Endodermal cell (in vitro differentiated cells): ENCODE results near the gene SH3BP4. TPM values are rescaled to one million over a fixed set of nuclear protein-coding genes. Genes with fewer than 3 reads are reported as not detected.

Source experiments
- DNase-seq: peaks from one replicate; pipeline ENCODE4 v3.0.0-alpha.2; 2017
- H3K27ac ChIP-seq: 2 replicates; pipeline ENCODE4 v1.5.1; 2013; ENCODE audit warnings: mild to moderate bottlenecking, low read depth, low read length, moderate library complexity
- H3K27me3 ChIP-seq: 2 replicates; pipeline ENCODE4 v1.6.1; 2013; ENCODE audit warnings: mild to moderate bottlenecking, low read length, moderate library complexity; ENCODE audit not compliant: insufficient read depth, control insufficient read depth, poor library complexity, severe bottlenecking
- H3K36me3 ChIP-seq: 2 replicates; pipeline ENCODE4 v1.7.0; 2013; ENCODE audit warnings: mild to moderate bottlenecking, low read length, moderate library complexity; ENCODE audit not compliant: control insufficient read depth, insufficient read depth
- H3K4me1 ChIP-seq: one replicate; pipeline ENCODE4 v1.7.0; 2013; ENCODE audit warnings: low read length; ENCODE audit not compliant: control insufficient read depth, insufficient read depth
- H3K4me3 ChIP-seq: 2 replicates; pipeline ENCODE4 v1.5.1; 2013; ENCODE audit warnings: mild to moderate bottlenecking, low read length, moderate library complexity
- H3K9ac ChIP-seq: 2 replicates; pipeline ENCODE4 v1.6.1; 2013; ENCODE audit warnings: mild to moderate bottlenecking, low read length, moderate library complexity; ENCODE audit not compliant: poor library complexity, severe bottlenecking; ENCODE audit errors: extremely low read depth
- H3K9me3 ChIP-seq: 2 replicates; pipeline ENCODE4 v1.6.1; 2013; ENCODE audit warnings: mild to moderate bottlenecking, low read length, moderate library complexity; ENCODE audit not compliant: control insufficient read depth
- H3K27ac Mint-ChIP-seq: 2 replicates; pipeline ENCODE4 v1.8.0; 2020; ENCODE audit warnings: mixed read lengths
- H3K27me3 Mint-ChIP-seq: 2 replicates; pipeline ENCODE4 v1.8.0; 2021; ENCODE audit warnings: mild to moderate bottlenecking, mixed read lengths; ENCODE audit not compliant: insufficient read depth
- H3K36me3 Mint-ChIP-seq: 2 replicates; pipeline ENCODE4 v1.8.0; 2020; ENCODE audit warnings: low read depth, mixed read lengths
- H3K4me1 Mint-ChIP-seq: 2 replicates; pipeline ENCODE4 v1.8.0; 2020; ENCODE audit warnings: mixed read lengths
- H3K4me3 Mint-ChIP-seq: 2 replicates; pipeline ENCODE4 v1.8.0; 2020; ENCODE audit warnings: mild to moderate bottlenecking, moderate library complexity, mixed read lengths
- H3K9me3 Mint-ChIP-seq: 2 replicates; pipeline ENCODE4 v1.8.0; 2020; ENCODE audit warnings: mild to moderate bottlenecking, mixed read lengths
- WGBS, 2 experiments: methylation state at CpG; one replicate each; pipeline versions ENCODE4 v1.1.5 to v1.1.7; 2013; ENCODE audit warnings: missing lambda C conversion rate in 2 of 2, mixed read lengths in 1 of 2; ENCODE audit not compliant: insufficient coverage in 1 of 2, insufficient read length in 1 of 2; 5-methylcytosine and 5-hydroxymethylcytosine counted together
- total RNA-seq, 2 donors: library from RNA; stranded (reverse); fragmentation: NEBNext Ultra II Directional in 1 of 2; extraction: Animal tissue kit (Norgen Biotek cat#: 25700) in 1 of 2; gene quantifications; 2 replicates in 1 of 2; 3 replicates in 1 of 2; pipeline ENCODE4 v1.2.1, GENCODE V29; 2021
- TF ChIP-seq, protein P1 (sequence below): fragments of 200-600 bp; sonication (generic); conservative IDR thresholded peaks from 2 replicates; pipeline ENCODE4 v1.5.0; 2021; ENCODE audit warnings: antibody characterized with exemption, mild to moderate bottlenecking

Gene SH3BP4
- total RNA-seq, 2 donors from 2014 or later, result 49.1 to 53.4 TPM

DNA sequence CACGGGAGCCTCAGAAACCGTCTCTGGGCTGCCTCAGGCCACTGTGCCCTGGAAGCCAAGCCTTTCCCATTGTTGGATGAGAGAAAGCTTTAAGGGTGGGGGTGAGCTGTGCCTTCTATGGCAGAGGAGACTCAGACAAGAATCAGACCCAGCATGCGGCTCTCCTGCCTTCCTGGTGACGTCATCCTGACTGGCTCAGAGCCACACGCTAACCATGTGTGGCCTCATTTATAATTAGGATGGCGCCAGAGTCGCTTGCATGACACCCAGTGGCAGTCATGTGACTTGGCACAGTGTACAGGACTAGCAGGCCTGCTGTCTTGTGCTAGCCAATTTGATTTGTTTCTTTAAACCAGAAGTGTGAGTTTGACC, 99.1 kb downstream of the SH3BP4 start:
- no peaks in the 10 kb centered on the region for H3K9me3 Mint-ChIP-seq
- WGBS, 2 experiments, result 82 to 95% methylated on average over 5 to 7 of the region's 7 CpGs
- H3K4me1 Mint-ChIP-seq, result no peaks in the 10 kb centered on the region
- H3K4me3 Mint-ChIP-seq, result no peak overlapping the region
- Histone ChIP-seq H3K4me3 (no peak overlapping the region), H3K4me1 (no peaks in the 10 kb centered on the region), H3K27ac (peak overlapping the region; percentile 68), H3K27me3 (no peaks in the 10 kb centered on the region), H3K36me3 (peaks cover 66% of the 10 kb centered on the region), H3K9ac (no peak overlapping the region), H3K9me3 (no peaks in the 10 kb centered on the region)
- TF ChIP-seq, protein P1, sequence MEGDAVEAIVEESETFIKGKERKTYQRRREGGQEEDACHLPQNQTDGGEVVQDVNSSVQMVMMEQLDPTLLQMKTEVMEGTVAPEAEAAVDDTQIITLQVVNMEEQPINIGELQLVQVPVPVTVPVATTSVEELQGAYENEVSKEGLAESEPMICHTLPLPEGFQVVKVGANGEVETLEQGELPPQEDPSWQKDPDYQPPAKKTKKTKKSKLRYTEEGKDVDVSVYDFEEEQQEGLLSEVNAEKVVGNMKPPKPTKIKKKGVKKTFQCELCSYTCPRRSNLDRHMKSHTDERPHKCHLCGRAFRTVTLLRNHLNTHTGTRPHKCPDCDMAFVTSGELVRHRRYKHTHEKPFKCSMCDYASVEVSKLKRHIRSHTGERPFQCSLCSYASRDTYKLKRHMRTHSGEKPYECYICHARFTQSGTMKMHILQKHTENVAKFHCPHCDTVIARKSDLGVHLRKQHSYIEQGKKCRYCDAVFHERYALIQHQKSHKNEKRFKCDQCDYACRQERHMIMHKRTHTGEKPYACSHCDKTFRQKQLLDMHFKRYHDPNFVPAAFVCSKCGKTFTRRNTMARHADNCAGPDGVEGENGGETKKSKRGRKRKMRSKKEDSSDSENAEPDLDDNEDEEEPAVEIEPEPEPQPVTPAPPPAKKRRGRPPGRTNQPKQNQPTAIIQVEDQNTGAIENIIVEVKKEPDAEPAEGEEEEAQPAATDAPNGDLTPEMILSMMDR, result no peak
- peak; percentile 49 for DNase-seq
- no peaks in the 10 kb centered on the region for H3K27me3 Mint-ChIP-seq
- peaks cover 72% of the 10 kb centered on the region for H3K36me3 Mint-ChIP-seq
- peak overlapping the region; percentile 17 for H3K27ac Mint-ChIP-seq

DNA sequence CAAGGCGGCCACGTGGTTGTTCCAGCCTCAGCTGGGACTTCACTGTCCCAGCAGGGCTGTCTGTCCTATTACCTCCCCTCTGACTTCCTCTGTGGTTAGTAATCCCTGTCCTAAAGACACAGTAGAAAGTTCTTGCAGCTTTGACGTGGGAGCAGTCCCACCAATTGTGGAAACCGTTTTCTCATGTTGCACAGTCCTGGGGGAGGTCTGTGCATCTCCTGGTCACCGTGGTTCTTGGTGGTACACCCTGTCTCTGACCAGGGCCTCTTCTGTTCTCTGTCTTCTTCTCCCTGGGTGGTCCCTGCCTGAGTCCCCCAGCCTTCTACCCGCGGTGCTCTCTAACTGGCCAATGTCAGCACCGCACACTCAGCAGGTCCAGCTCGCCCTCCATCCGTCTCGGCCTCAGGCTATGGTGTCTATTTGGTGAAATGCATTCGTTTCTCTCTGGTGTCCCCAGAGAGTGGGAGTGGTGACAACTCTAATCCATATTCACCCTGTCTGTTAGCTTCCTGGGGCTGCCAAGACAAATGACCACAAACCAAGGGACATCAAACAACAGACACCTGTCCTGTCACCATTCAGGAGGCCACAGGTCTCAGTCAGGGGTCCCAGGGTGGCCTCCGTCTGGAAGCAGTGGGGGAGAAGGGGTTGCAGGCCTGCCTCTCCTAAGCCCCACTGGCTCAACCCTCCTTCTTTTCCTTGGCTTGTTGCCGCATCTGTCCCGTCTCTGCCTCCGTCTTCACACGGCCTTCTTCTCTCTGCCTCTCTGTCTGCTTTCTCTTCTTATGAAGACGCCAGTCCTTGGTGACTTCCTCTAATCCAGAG, 99.8 kb downstream of the SH3BP4 start:
- no peak overlapping the region for H3K4me3 Mint-ChIP-seq
- peak overlapping the region; percentile 78 for H3K27ac Mint-ChIP-seq
- H3K27ac ChIP-seq, result peak overlapping the region; percentile 12

GRCh38 chr2:235052514-235053354, 100.9 kb downstream of the SH3BP4 start:
- H3K27ac ChIP-seq, result no peak overlapping the region

More for the DNA sequence above, 99.8 kb downstream of the SH3BP4 start:
- TF ChIP-seq, protein P1, result no peak
- Mint-ChIP-seq H3K9me3 (no peaks in the 10 kb centered on the region), H3K4me1 (no peaks in the 10 kb centered on the region), H3K27me3 (no peaks in the 10 kb centered on the region), H3K36me3 (peaks cover 66% of the 10 kb centered on the region)
- Histone ChIP-seq H3K9me3 (no peaks in the 10 kb centered on the region), H3K4me1 (no peaks in the 10 kb centered on the region), H3K36me3 (peaks cover 64% of the 10 kb centered on the region), H3K9ac (no peak overlapping the region), H3K27me3 (no peaks in the 10 kb centered on the region), H3K4me3 (no peak overlapping the region)
- 95 to 97% methylated on average over 12 to 18 of the region's 18 CpGs for WGBS, 2 experiments
- peak; percentile 24 for DNase-seq

More at GRCh38 chr2:235052514-235053354, 100.9 kb downstream of the SH3BP4 start:
- Histone ChIP-seq H3K4me3 (no peak overlapping the region), H3K9me3 (no peaks in the 10 kb centered on the region), H3K9ac (no peak overlapping the region), H3K36me3 (peaks cover 59% of the 10 kb centered on the region), H3K4me1 (no peaks in the 10 kb centered on the region), H3K27me3 (no peaks in the 10 kb centered on the region)
- Mint-ChIP-seq H3K4me1 (no peaks in the 10 kb centered on the region), H3K9me3 (no peaks in the 10 kb centered on the region), H3K36me3 (peaks cover 55% of the 10 kb centered on the region), H3K27me3 (no peaks in the 10 kb centered on the region), H3K4me3 (no peak overlapping the region), H3K27ac (peak overlapping the region; percentile 78)
- DNase-seq, result peak; percentile 32
- 94 to 95% methylated on average over 23 to 25 of the region's 25 CpGs for WGBS, 2 experiments
- TF ChIP-seq, protein P1, result no peak
